ENCODE measurements around the gene RNF141.

DNA sequence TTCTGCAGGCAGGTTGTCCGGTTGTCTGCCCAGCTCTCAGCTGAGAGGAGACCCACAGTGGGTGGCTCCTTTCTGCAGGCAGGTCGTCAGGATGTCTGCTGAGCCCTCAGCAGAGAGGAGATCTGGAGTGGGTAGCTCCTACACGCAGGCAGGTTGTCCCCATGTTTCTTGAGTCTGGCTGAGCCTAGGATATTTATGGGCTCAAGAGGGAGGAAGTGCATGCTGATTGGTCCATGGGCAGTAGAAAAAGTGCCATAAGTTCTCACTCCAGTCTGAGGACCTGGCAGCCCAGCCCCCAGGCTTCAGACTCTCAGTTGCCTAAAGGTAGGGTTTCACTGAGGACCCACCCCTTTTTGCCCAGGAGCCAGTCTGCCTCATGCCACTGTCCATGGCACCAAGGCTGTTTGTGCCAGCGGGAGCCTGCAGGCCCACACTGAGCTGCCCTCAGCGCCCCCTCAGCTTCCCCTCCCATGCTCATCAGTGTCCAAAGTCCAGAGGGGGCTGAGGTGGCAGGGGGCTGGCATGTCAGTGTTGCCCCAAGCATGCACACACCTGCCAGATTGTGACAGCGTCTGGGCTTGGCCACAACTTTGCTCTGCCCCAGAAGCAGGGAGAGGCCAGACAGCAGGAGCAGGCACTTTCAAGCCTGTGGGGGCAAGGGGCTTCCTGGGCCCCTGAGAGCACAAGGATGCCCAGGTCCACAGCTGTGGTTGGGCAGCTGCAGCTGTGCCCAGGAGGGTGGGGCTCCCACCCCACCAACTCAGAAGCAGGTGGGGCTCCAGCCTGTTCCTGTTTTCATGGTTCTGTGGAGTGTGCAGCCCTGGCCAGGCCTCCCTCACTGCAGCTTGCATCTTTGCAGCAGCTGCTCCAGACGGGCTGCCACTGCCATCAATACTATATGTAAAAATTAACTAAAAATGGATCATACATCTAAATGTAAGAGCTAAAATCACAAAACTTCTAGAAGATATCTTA is 3.8 kb upstream of the RNF141 start:
- TF ChIP-seq, protein P1, sequence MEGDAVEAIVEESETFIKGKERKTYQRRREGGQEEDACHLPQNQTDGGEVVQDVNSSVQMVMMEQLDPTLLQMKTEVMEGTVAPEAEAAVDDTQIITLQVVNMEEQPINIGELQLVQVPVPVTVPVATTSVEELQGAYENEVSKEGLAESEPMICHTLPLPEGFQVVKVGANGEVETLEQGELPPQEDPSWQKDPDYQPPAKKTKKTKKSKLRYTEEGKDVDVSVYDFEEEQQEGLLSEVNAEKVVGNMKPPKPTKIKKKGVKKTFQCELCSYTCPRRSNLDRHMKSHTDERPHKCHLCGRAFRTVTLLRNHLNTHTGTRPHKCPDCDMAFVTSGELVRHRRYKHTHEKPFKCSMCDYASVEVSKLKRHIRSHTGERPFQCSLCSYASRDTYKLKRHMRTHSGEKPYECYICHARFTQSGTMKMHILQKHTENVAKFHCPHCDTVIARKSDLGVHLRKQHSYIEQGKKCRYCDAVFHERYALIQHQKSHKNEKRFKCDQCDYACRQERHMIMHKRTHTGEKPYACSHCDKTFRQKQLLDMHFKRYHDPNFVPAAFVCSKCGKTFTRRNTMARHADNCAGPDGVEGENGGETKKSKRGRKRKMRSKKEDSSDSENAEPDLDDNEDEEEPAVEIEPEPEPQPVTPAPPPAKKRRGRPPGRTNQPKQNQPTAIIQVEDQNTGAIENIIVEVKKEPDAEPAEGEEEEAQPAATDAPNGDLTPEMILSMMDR (IDR thresholded peaks at IDR 0.05) = no peak
- TF ChIP-seq POLR2A (IDR thresholded peaks at IDR 0.05) = no peak

Measured in upper lobe of left lung (tissue), 4 donors.